ENCODE results near the gene ATP7A. TPM values are rescaled to one million over a fixed set of nuclear protein-coding genes. Genes with fewer than 3 reads are reported as not detected.
"Not testable (repeated sequence)": the region's sequence is repeated elsewhere in the genome, so short reads cannot be mapped to it uniquely, and the experiment has no call there.

Gene ATP7A
- total RNA-seq, 2 donors from 2014 or later, result 9.9 to 10.1 TPM

DNA sequence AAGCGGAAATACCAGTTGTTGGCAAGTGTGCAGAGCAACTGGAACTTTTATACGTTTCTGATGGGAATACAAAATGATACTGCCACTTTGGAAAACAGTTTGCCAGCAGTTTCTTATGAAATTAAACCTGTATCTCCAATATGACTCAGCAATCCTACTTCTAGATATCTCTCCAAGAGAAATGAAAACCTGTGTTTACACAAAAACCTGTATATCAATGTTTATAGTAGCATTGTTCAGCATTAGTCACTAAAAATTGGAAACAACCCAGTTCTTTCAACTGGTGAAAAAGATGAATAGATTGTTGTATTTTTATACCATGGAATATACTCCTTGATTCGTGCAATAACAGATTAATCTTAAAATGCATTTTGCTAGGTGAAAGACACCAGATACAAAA, 26.8 kb downstream of the ATP7A start:
- no peak for DNase-seq
- ATAC-seq, result peak; percentile 58
- intact Hi-C loops (cut with DNase I, micrococcal nuclease), result no loop called here

DNA sequence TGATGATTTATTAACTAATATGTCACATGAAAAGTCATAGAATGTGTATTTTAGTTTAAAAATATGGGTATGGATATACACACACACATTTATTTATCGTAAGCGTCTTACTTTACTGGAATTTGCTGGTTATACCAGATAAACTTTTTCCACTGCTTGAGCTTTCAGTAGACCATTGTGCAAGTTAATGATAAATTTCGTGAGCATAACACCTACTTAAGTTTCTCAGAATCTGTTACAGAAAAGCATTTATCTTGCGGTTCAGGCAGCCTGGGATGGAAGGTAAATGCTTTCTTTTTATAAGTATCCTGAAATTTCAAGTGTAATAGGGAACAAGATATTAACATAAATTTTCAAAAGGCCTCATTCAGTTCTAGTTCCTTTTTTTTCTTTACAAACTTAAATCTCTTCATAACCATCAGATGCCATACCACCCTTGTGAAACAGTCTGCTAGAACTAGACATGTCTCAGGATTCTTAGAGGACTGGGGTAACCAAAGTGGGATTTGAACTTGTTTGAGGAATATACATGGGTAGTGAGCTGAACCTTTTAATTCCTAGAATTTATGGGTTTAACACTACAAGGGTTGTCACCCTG, 27.7 kb downstream of the ATP7A start:
- ATAC-seq, result no peak
- DNase-seq, result no peak
- intact Hi-C loops (cut with DNase I, micrococcal nuclease), result no loop called here

DNA sequence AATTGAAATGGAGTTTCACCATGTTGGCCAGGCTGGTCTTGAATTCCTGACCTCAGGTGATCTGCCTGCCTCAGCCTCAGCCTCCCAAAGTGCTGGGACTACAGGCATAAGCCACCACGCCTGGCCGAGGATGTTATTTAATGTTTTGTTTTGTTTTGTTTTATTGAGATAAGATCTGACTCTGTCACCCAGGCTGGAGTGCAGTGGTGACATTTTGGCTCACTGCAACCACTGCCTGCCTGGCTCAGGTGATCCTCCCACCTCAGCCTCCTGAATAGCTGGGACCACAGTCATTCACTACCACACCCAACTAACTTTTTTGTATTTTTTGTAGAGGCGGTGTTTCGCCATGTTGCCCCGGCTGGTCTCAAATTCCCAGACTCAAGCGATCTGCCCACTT, 34.5 kb downstream of the ATP7A start:
- intact Hi-C loops (cut with DNase I, micrococcal nuclease); ATAC-seq; DNase-seq: not testable (repeated sequence)

DNA sequence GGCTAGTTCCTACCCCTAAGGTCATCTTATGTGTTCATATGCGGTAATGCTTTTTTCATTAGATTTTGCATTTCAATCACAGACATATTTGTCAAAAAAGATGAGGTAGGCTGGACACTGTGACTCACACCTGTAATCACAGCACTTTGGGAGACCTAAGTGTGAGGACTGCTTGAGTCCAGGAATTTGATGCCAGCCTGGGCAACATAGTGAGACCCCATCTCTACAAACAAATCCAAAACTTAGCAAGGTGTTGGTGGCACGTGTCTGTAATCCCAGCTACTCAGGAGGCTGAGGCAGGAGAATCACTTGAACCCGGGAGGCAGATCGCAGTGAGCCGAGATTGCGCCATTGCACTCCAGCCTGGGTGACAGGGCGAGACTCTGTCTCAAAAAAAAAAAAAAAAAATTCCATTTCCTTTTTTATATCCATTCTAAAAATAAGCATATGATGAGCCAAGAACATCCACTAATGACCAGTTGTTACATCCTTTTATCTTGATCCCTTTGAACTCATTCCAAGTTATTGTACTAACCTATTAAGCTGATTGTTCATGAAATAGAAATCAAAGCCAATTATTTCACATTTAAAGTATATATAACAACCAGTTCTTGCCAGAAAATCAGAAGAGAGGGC, 35.5 kb downstream of the ATP7A start:
- no peak for DNase-seq
- no peak for ATAC-seq
- intact Hi-C loops (cut with DNase I, micrococcal nuclease), result no loop called here

DNA sequence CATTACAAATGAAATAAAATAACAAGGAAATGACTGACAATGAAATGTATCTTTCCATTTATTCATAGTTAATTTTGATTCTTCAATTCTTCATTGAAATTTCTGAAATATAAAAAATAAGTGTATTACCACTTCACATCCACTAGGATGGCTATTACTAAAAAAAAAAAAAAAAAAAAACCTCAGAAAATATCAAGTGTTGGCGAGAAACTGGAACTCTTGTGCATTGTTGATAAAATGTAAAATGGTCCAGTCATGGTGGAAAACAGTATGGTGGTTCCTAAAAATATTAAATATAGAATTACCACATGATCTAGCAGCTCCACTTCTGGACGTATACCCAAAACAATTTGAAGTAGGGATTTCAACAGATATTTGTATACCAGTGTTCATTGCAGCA, 36.1 kb downstream of the ATP7A start:
- intact Hi-C loops (cut with DNase I, micrococcal nuclease), result no loop called here

DNA sequence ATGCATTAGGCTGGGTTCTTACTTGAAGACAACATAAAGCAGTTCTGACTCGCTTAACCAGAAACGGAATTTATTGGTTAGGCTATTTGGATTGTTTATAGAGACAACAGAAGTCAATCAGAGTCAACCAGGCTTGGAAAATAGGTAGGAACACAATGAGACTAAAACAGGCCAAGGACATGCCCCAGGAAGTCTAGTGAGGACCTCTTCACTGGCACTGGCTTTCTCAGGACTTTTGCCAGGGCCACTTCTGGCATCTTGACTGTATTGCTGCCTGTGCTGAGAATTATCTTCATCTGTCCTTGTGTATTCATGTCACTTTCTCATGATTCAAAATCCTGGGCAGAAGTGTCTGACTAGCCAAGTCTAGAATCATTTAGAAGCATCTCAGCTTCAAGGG, 39.3 kb downstream of the ATP7A start:
- no peak for DNase-seq
- intact Hi-C loops (cut with DNase I, micrococcal nuclease), result no loop called here
- no peak for ATAC-seq

More for the DNA sequence above, 36.1 kb downstream of the ATP7A start:
- ATAC-seq (no peak), DNase-seq (no peak)

DNA sequence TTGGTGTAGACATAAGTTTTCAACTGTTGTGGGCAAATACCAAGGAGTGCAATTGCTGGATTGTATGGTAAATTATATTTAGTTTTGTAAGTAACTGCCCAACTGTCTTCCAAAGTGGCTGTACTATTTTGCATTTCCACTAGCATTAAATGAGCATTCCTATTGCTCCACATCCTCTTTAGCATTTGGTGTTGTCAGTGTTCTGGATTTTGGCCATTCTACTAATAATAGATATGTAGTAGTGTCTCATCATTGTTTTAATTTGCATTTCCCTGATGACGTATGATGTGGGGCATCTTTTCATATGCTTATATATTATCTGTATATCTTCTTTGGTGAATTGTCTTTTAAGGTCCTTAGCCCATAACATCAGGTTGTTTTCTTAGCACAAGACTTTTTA, 41.7 kb downstream of the ATP7A start:
- DNase-seq, result no peak
- no peak for ATAC-seq
- intact Hi-C loops (cut with DNase I, micrococcal nuclease), result no loop called here

DNA sequence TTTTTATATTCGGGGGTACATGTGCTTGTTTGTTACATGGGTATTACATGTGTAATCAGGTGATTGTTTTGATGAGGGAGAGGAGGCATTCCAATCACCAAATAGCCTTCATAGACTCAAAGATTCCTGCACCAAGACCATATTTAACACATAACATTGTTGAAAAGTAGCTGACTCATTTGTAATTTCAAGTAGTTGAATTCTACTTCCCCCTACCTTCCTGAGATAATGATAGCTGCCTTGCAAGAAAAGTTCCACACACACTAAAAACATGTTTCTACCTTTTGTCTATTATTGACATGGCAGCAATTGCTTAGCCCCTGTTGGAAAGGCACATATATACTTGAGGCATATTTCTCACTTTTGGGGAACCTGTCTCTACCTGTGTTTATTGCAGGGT, 42.8 kb downstream of the ATP7A start:
- ATAC-seq, result peak; percentile 53
- no peak for DNase-seq
- intact Hi-C loops (cut with DNase I, micrococcal nuclease), result no loop called here

DNA sequence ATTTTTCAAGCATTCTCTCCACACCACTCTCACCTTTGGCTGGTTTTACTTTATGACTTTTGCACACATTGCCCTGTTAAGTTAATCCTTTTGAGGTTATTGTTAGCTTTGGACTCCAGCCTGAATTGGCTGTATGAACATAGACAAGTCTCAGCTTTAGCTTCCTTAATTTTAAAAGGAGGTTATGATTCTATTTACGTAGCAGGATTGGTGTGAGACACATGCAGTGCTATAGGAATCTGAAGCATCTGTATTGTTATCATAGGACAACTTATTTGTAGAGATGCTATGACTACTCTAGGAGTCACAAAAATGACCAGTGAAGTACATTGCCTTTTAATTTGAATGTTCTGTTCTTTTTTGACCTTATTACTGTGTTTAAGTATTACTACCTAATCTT, 43.2 kb downstream of the ATP7A start:
- ATAC-seq, result peak; percentile 92
- intact Hi-C loops (cut with DNase I, micrococcal nuclease), result no loop called here

DNA sequence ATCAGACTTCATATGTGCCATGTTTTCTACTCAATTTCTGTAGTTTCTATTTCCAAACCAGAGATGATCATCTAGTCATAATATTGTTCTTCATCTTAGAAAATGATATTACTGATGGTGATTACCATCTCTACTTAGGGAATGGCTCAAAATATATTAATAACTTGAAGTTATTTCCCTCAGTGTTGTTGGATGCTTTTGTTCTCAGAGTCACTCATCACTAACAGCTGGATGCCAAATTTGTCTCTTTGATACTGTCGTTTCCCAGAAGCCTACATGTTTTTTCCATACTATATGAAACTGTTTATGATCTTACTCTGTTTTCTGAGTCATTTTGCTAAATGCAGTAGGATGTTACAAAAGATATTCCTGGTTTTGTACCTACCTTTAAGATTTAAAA, 50.1 kb downstream of the ATP7A start:
- DNase-seq (no peak), ATAC-seq (no peak)
- intact Hi-C loops (cut with DNase I, micrococcal nuclease), result no loop called here

More for the DNA sequence above, 43.2 kb downstream of the ATP7A start:
- DNase-seq, result no peak

DNA sequence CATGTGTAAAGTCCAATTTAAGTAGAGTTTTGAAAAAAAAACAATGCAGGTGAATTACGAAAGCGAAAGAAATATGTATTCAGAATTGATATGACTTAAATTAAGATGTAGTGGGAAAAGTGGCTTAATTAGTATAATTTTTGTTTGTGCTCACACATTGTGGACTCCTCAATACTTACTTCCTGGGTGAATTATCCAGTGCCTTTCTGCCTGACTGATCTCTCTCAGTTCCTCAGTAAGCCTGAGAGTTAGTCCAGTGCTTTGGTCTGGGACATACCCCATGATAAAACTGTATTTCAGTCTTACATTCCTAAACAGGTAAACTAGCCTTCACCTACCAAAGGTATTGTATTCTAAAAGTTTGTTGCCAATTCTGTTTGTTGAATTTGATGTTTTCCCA, 50.6 kb downstream of the ATP7A start:
- intact Hi-C loops (cut with DNase I, micrococcal nuclease), result no loop called here
- ATAC-seq, result no peak
- no peak for DNase-seq

DNA sequence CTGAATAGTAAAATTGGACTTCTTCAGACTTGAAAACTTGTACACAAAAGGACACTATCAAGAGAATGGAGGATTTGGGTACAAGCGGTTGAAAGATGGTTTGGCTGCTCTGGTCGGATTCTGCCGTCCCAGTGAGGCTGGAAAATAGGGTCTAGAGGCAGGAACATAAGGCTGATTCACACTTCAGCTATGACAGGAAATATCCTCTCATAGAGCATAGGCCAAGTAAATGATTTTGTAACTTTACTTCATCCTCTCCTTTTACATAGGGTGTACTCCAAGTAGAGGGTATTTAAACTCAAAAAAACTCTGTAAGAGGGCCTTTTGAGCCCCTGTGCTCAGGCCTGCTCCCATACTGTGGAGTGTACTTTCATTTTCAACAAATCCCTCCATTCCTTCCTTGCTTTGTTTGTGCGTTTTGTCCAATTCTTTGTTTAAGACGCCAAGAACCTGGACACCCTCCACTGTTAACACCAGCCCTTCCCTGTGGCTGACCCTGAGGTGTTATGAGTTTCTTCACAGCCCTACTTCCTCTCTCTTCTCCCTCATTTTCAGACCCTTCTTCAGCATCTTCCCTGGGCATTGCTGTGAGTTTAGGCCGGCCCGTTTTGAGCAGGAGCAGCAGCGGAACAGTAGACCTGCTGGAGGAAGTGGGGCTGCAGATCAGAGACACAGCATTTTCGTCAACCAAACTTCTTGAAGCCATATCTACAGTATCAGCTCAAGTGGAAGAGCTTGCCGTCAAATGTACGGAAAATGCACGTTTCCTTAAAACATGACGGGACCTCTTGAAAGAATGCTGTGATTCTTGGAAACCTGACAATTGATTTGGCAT, 51.8 kb downstream of the ATP7A start:
- intact Hi-C loops (cut with DNase I, micrococcal nuclease), result no loop called here
- ATAC-seq (no peak), DNase-seq (no peak)

DNA sequence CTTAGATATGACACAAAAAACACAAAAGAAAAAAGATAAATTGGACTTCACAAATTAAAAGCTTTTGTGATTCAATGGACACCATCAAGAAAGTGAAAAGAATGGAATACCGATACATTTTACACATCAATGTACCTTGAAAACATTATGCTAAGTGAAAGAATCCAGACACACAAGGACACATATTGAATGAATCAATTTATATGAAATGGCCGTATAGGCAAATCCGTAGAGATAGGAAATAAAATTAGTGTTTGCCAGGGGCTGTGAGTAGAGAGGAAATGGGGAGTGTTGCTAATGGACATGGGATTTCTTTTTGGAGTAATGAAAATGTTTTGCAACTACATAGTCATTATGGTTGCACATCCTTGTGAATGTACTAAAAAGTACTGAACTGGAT, 55.9 kb downstream of the ATP7A start:
- intact Hi-C loops (cut with DNase I, micrococcal nuclease), result no loop called here
- DNase-seq, result no peak
- no peak for ATAC-seq

DNA sequence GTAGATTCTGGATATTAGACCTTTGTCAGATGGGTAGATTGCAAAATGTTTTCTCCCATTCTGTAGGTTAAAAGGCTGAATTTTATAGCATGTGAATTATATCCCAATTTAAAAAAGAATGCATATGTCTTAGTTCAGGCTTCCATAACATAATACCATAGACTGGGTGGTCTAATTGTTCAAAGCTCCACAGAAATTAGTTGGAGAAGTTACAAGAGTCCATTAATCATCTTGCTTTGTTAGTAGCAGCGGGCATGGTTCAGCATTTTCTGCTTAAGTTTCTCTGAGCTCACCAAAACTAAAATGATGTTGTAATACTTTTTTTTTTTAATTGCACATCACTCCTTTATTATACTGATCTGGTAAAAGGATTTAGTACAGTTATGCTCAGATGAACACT, 57.1 kb downstream of the ATP7A start:
- intact Hi-C loops (cut with DNase I, micrococcal nuclease), result no loop called here
- no peak for ATAC-seq

DNA sequence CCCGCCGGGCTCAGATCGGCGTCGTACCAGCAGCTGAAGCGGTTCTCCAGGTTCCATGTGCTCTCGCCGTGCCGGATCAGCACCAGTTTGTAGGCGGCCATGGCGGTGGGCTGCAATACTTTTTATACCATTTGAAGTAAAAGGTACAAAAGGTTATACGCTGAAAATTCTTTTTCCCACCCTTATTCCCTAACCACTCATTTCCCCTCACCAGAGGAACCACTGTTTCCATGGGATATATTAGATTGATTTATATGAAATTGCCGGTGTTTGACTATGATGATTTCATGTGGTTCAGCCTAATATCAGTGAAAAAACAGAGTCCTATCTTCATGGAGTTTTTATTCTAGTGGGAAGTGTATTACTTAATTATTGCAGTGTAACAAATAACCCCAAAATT, 59.0 kb downstream of the ATP7A start, which contains the start of gene PGAM4:
PGAM4 (minus strand) TSS at position 101 of the 400 bp plus-strand sequence; CDS start at position 101, 0 bp downstream.
- ATAC-seq (no peak), DNase-seq (no peak)
- intact Hi-C loops (cut with DNase I, micrococcal nuclease), result no loop called here

More for the DNA sequence above, 57.1 kb downstream of the ATP7A start:
- no peak for DNase-seq

DNA sequence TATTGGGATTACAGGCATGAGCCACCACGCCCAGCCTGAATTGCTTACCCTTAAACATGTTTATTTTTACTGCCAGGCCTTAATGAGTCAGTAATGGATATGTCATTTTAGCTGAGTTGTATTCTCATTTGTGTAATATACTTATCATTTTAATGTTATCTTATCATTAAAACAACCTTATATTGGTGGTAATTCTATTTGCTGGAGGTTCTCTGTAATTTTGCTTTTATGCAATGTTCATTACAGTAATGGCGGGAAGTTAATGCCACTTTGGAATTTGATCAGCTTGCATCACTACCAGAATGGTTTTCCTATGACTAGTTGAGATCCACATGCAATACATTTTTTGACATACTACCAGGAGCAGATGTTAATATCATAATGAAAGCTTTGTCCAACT, 65.3 kb downstream of the ATP7A start:
- intact Hi-C loops (cut with DNase I, micrococcal nuclease), result no loop called here
- no peak for ATAC-seq
- DNase-seq, result no peak

DNA sequence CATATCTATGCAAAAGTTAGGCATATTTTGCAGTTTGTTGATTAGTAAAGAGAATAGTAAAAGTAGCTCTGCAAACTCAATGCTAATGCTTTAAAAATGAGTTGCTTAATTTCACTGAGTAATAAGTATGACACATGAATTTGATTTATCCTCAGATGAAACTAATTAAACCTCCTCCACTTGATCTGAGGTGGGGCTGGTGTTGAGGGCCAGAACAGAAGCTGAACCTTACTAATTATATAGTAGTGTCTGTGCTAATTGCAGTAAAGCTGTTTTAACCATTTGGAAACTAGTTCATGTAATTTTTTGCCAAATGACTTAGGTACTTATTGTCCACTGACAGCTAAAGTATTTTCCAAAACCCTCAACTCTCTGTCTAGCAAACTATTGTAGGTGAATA, 66.6 kb downstream of the ATP7A start:
- intact Hi-C loops (cut with DNase I, micrococcal nuclease), result no loop called here
- no peak for ATAC-seq
- DNase-seq, result no peak

DNA sequence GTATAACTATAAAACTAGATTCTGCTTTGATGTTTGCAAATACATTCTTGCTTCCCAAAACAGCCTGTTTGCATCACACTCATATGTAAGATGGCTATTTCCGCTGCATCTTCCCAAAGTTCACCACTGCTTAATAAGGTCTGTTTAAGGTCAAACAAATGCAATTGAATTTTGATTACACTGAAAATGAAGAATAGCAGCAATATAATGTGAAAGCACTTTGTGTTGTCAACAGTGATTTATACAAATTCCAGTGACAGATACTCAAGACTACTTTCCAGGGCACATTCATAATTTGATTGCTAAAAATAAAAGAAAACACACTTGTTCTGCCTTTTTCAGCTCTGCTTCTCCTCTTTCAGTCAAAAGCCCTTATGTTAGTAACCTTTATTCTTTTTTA, 67.0 kb downstream of the ATP7A start:
- intact Hi-C loops (cut with DNase I, micrococcal nuclease), result no loop called here
- ATAC-seq (no peak), DNase-seq (no peak)

DNA sequence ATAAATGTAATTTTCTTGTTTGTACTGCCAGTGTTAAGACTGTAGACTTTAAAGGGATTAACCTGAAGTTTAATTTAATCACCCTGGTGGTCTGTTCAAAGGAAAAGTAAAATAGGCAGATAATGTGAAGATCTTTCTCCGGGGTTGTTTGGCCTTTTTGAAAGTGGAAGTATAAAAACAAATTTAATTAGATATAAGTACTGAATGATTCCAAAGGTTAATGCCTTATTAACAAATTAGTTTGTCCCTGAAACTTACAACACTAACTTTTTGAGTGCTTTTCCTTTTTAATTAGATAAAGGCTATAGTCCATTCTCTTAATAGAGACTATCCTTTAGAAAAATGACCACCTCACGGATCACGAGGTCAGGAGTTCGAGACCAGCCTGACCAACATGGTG, 69.4 kb downstream of the ATP7A start:
- no peak for DNase-seq

DNA sequence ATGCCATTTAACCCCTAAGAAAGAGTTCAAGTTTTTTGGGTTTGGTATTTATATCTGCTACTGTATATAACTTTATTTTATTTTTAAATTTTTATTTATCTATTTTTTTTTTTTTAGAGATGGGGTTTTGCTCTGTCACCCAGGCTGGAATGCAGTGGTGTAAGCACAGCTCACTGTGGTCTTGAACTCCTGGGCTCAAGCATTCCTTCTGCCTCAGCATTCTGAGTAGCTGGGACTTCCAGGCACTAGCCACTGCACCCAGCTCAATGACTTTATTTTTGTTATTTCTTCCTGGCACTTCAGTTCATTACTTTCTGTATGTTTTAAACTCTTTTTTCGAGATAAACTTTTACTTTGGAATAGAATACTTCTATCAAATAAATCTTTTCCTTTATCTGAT, 101.4 kb downstream of the ATP7A start:
- ATAC-seq, result no peak
- DNase-seq, result no peak
- intact Hi-C loops (cut with DNase I, micrococcal nuclease), result no loop called here

More for the DNA sequence above, 69.4 kb downstream of the ATP7A start:
- intact Hi-C loops (cut with DNase I, micrococcal nuclease), result no loop called here
- no peak for ATAC-seq
